Erythroblast (primary cell): Measurements from ENCODE around the gene GPR68.

Experiments used
- GATA1 ChIP-seq: IDR thresholded peaks from 2 replicates; pipeline ENCODE4 v1.6.1; 2011; ENCODE audit warnings: low read depth, mild to moderate bottlenecking, control low read depth, low read length, moderate library complexity
- POLR2A ChIP-seq: IDR thresholded peaks from 2 replicates; pipeline ENCODE4 v1.6.1; 2011; ENCODE audit warnings: mild to moderate bottlenecking, low read length

DNA sequence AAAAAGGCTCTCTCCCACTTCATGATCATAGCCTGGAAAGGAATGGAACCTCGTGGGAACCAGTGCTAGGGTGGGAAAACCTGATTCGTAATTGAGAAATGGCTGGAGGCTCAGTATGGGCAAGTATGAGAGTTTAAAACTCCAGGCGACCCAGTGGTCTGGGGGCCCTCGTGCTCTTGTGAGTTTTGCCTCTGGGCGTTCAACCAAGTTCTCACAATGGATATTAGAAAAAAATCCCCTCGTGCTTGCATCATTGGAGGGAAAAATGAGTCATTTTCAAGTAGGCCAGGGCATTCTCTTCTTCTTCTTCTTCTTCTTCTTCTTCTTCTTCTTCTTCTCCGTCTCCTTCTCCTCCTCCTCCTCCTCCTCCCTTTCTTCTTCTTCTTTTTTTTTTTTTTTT, 39.0 kb downstream of the GPR68 start:
- TF ChIP-seq POLR2A: no peak
- no peak for TF ChIP-seq GATA1
